Colonic mucosa (tissue), 4 donors: Measurements from ENCODE around the gene ZNF768. TPM values are rescaled to one million over a fixed set of nuclear protein-coding genes. Genes with fewer than 3 reads are reported as not detected.
A peak's percentile ranks its signal among the peaks of the same experiment; 100 is the strongest.

Experiments used
- DNase-seq: peaks from one replicate; pipeline ENCODE4 v3.0.0-alpha.2; 2020
- H3K27ac ChIP-seq: fragments of 200-600 bp; one replicate; pipeline ENCODE4 v1.8.0; 2021
- H3K27me3 ChIP-seq: fragments of 200-600 bp; one replicate; pipeline ENCODE4 v1.8.0; 2021
- H3K36me3 ChIP-seq: fragments of 200-600 bp; one replicate; pipeline ENCODE4 v1.8.0; 2021
- H3K4me1 ChIP-seq: fragments of 200-600 bp; one replicate; pipeline ENCODE4 v1.8.0; 2021; ENCODE audit warnings: mild to moderate bottlenecking
- H3K4me3 ChIP-seq: fragments of 200-600 bp; one replicate; pipeline ENCODE4 v1.8.0; 2021
- H3K9ac ChIP-seq, 2 donors: one replicate each; pipeline ENCODE4 v1.7.0; 2013; ENCODE audit warnings: control low read depth in 2 of 2, low read depth in 2 of 2, low read length in 2 of 2
- H3K9me3 ChIP-seq: fragments of 200-600 bp; one replicate; pipeline ENCODE4 v1.8.0; 2021
- intact Hi-C: fragments of 100-400 bp; cut with DNase I; formaldehyde crosslinking; loops from one replicate; pipeline ENCODE4 v1.14.1; 2022
- total RNA-seq, 2 donors: library from RNA; stranded (reverse); fragmentation: NEBNext Ultra II Directional in 1 of 2; extraction: Animal tissue kit (Norgen Biotek cat#: 25700) in 1 of 2; gene quantifications; one replicate each; pipeline ENCODE4 v1.2.1, GENCODE V29; 2021
- TF ChIP-seq, protein P1 (sequence below): fragments of 200-600 bp; IDR thresholded peaks from one replicate; pipeline ENCODE4 v1.8.0; 2022; ENCODE audit warnings: antibody characterized with exemption, mild to moderate bottlenecking
- donor health status: healthy.
- donor health status: DM: no; HTN: no; CAD: no.
- donor health status: DM: no; HTN: no; CAD: no.

Gene ZNF768
- total RNA-seq, 2 donors from 2014 or later: 58.6 to 63.2 TPM

DNA sequence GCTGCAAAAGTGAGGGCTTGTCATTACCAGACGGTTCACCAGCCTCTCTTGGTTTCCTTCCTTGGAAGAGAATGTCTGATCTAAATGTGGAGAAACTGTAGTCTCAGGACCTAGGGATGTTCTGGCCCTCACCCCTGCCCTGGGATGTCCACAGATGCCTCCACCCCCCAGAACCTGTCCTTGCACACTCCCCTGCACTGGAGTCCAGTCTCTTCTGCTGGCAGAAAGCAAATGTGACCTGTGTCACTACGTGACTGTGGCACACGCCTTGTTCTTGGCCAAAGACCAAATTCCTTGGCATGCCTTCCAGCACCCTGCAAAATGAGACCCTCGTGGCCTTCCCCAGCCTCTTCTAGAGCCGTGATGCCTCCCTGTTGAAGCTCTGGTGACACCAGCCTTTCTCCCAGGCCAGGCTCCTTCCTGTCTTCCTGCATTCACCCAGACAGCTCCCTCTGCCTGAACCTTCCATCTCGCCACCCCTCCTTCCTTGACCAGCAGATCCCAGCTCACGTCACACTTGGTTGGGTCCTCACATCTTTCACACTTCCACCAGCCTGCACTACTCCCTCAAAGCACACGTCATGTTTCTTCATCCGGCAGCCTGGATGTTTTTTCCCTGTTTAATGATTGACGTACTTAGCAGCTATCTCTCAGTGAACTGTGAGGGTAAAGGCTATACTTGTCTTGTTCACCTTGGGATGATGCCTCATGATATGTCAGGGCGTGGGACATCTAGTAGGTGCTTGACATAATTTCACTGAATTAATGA is 4.3 kb downstream of the ZNF768 start:
- intact Hi-C loops: no loop called here
- DNase-seq: peak; percentile 43
- TF ChIP-seq, protein P1, sequence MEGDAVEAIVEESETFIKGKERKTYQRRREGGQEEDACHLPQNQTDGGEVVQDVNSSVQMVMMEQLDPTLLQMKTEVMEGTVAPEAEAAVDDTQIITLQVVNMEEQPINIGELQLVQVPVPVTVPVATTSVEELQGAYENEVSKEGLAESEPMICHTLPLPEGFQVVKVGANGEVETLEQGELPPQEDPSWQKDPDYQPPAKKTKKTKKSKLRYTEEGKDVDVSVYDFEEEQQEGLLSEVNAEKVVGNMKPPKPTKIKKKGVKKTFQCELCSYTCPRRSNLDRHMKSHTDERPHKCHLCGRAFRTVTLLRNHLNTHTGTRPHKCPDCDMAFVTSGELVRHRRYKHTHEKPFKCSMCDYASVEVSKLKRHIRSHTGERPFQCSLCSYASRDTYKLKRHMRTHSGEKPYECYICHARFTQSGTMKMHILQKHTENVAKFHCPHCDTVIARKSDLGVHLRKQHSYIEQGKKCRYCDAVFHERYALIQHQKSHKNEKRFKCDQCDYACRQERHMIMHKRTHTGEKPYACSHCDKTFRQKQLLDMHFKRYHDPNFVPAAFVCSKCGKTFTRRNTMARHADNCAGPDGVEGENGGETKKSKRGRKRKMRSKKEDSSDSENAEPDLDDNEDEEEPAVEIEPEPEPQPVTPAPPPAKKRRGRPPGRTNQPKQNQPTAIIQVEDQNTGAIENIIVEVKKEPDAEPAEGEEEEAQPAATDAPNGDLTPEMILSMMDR: no peak
- Histone ChIP-seq H3K27ac (no peak overlapping the region), H3K4me1 (no peaks in the 10 kb centered on the region), H3K27me3 (no peaks in the 10 kb centered on the region), H3K4me3 (no peak overlapping the region), H3K9me3 (no peaks in the 10 kb centered on the region), H3K36me3 (no peaks in the 10 kb centered on the region), H3K9ac (peak overlapping the region in 1 of 2 donors; percentile 36)

DNA sequence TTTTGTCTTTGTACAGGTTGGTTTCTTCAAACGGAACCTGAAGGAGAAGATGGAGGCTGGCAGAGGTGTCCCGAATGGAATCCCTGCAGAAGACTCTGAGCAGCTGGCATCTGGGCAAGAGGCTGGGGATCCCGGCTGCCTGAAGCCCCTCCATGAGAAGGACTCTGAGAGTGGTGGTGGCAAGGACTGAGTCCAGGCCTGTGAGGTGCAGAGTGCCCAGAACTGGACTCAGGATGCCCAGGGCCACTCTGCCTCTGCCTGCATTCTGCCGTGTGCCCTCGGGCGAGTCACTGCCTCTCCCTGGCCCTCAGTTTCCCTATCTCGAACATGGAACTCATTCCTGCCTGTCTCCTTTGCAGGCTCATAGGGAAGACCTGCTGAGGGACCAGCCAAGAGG is 4.9 kb downstream of the ZNF768 start:
- DNase-seq: no peak
- Histone ChIP-seq H3K27ac (no peak overlapping the region), H3K4me1 (no peaks in the 10 kb centered on the region), H3K9me3 (no peaks in the 10 kb centered on the region), H3K4me3 (no peak overlapping the region), H3K36me3 (no peaks in the 10 kb centered on the region), H3K9ac (no peak overlapping the region), H3K27me3 (no peaks in the 10 kb centered on the region)
- TF ChIP-seq, protein P1: no peak
- intact Hi-C loops: no loop called here

GRCh38 chr16:30519120-30520049 is 7.0 kb downstream of the ZNF768 start:
- no peak overlapping the region for H3K4me3 ChIP-seq
- intact Hi-C loops: no loop called here
- H3K9ac ChIP-seq: no peak overlapping the region
- TF ChIP-seq, protein P1: no peak
- H3K36me3 ChIP-seq: no peaks in the 10 kb centered on the region
- no peak for DNase-seq
- H3K27ac ChIP-seq: no peak overlapping the region
- no peaks in the 10 kb centered on the region for H3K9me3 ChIP-seq
- H3K27me3 ChIP-seq: no peaks in the 10 kb centered on the region
- H3K4me1 ChIP-seq: no peaks in the 10 kb centered on the region

DNA sequence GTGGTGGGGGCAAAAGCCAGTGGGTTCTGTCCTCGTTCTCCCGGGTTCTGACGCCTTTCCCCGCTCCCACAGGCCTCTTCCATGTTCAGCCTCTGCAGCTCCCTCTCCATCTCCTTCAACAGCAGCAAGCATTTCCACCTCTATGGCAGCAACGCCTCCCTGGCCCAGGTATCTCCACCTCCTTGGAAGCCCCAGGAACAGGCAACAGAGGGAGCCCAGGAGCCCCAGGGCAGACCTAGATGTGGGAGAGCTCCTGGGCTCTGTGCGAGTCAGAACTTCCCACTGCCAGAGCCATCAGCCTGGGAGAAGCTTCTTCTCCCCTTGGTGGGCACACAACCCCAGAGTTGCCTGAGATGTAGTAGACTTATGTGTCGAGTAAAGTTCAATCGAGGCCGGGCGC is 7.8 kb downstream of the ZNF768 start:
- Histone ChIP-seq H3K4me3 (no peak overlapping the region), H3K9me3 (no peaks in the 10 kb centered on the region), H3K27ac (no peak overlapping the region), H3K9ac (no peak overlapping the region), H3K4me1 (no peaks in the 10 kb centered on the region), H3K36me3 (no peaks in the 10 kb centered on the region), H3K27me3 (no peaks in the 10 kb centered on the region)
- DNase-seq: no peak
- intact Hi-C loops: no loop called here
- TF ChIP-seq, protein P1: no peak

GRCh38 chr16:30515275-30515674 is 11.1 kb downstream of the ZNF768 start:
- intact Hi-C loops: no loop called here
- Histone ChIP-seq H3K36me3 (no peaks in the 10 kb centered on the region), H3K27me3 (no peaks in the 10 kb centered on the region), H3K4me3 (no peak overlapping the region), H3K9ac (no peak overlapping the region), H3K9me3 (no peaks in the 10 kb centered on the region), H3K4me1 (no peaks in the 10 kb centered on the region), H3K27ac (no peak overlapping the region)
- no peak for DNase-seq
- TF ChIP-seq, protein P1: no peak
